ENCODE data around the gene SLC12A3.

The SLC12A3 gene

GRCh38 chr16:56964243-56965148, 99.5 kb downstream of the SLC12A3 start:
- H3K4me3 Mint-ChIP-seq = no peak overlapping the region
- peak; percentile 86 for ATAC-seq
- peaks cover 54% of the 10 kb centered on the region for H3K4me1 Mint-ChIP-seq
- H3K27ac Mint-ChIP-seq = peak overlapping the region; percentile 88
- H3K36me3 Mint-ChIP-seq = no peaks in the 10 kb centered on the region
- H3K9me3 Mint-ChIP-seq = no peaks in the 10 kb centered on the region
- no peaks in the 10 kb centered on the region for H3K27me3 Mint-ChIP-seq

Data from stimulated activated memory B cell treated with anti-CD40 and anti-IgM and Interleukin-4, amounts not matched to agents 10 μg/mL and 1 μg/mL and 100 μg/mL, for 72 hours (primary cell).